ENCODE data around the gene PSMG4.

PSMG4 gene

DNA sequence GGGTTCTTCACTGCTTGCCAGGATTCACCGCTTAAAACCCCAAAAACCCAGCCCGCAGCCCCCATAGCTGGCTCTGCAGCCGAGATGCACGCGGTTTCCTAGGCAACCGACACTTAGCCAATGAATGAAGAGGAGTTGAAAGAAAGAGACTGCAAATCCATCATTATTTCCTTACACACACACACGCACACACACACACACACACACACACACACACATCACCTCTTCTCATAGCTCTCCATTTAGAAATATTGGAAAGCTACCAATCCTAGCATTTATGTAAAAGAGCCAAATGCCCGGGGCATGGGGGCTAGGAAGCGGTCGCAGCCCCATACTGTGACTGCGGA is 27.9 kb upstream of the PSMG4 start:
- peaks cover 38% of the 10 kb centered on the region for H3K27me3 ChIP-seq (ENCODE audit: insufficient read depth, low read length)
- H3K4me3 ChIP-seq (ENCODE audit: low read length), result peak overlapping the region; percentile 95
- H3K4me1 ChIP-seq (ENCODE audit: insufficient read depth, low read length), result peaks cover 20% of the 10 kb centered on the region
- peak overlapping the region; percentile 80 for H3K9ac ChIP-seq (ENCODE audit: low read depth, low read length)
- peak overlapping the region; percentile 75; the same call in 1 of the 2 replicates for H3K27ac ChIP-seq (ENCODE audit: low read depth, low read length)
- 2% methylated on average over 11 of the region's 11 CpGs for WGBS
- H3K9me3 ChIP-seq (ENCODE audit: insufficient read depth, low read depth, low read length), result no peaks in the 10 kb centered on the region
- peaks cover 5% of the 10 kb centered on the region for H3K36me3 ChIP-seq (ENCODE audit: insufficient read depth, low read length)

DNA sequence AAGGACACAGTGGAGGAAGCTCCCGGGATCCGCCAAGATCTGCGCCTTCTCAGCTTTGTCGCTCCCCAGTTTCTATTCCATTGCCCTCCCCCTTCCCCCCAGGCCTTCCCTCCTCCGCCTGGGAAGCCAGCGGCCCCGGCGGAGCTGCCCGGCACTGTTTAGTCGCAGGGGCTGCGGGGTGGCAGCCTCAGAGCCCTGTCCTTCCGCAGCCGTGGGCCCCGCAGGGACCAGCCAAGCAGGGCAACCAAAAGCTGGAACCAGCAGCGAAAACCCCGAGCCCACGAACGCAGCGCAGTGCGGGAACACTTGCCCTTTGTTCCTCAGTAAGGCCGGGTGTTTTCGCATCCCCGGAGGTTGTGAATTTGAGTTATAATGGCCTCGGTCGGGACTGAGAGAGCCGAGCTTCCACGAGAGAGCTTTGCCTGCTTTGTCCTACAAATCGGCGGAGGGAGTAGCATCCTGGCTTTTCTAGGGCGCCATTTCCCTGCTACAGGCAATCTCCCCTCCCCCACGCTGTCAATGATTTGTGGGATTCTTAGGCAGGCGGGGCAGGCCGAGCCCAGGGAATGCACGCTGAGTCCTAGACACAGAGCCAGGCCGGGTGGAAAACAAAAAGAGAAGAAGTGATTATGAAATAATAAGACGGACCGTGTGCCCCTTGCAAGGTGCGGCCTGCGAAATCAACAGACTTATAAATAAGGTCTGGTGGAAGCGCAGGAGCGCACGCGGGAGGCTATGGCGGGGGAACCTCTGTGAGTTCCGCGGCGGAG is 27.3 kb upstream of the PSMG4 start:
- under 1% methylated on average over 46 of the region's 47 CpGs for WGBS
- Histone ChIP-seq H3K27me3 (ENCODE audit: insufficient read depth, low read length) (peaks cover 38% of the 10 kb centered on the region), H3K9me3 (ENCODE audit: insufficient read depth, low read depth, low read length) (no peaks in the 10 kb centered on the region), H3K36me3 (ENCODE audit: insufficient read depth, low read length) (no peaks in the 10 kb centered on the region), H3K27ac (ENCODE audit: low read depth, low read length) (peak overlapping the region; percentile 75), H3K4me3 (ENCODE audit: low read length) (peak overlapping the region; percentile 95), H3K4me1 (ENCODE audit: insufficient read depth, low read length) (peaks cover 20% of the 10 kb centered on the region), H3K9ac (ENCODE audit: low read depth, low read length) (peak overlapping the region; percentile 80)

DNA sequence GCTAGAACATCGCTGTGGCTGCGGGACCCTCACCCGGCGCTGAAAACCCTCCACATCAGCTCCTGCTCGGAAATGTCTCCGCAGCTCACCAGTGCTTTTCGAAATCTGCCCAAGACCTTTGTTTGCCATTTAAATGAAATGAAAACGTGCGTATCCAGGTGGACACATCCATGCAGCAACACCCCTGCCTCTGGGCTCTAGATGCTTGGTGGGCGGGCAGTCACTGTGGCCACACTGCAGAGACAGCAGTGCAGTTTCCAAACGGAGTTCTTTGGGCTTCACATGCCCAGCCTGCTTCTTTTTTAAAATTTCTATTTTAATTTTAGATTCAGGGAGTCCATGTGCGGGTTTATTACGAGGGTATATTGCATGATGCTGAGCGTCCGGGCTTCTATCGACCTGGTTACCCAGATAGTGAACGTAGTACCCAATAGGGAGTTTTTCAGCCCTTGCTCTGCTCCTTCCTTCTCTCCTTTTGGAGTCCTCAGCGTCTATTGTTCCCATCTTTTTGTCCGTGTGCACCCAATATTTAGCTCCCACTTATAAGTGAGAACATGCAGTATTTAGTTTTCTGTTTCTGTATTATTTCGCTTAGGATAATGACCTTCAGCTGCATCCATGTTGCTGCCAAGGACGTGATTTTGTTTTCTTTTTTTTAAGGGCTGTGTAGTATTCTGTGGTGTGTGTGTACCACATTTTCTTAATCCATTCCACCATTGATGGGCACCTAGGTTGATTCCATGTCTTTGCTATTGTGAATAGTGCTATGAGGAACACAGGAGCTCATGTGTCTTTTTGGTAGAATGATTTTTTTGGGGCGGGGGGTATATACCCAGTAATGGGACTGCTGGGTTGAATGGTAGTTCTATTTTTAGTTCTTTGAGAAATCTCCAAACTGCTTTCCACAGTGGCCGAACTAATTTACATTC is 26.5 kb upstream of the PSMG4 start:
- 15% methylated on average over 22 of the region's 23 CpGs for WGBS
- Histone ChIP-seq H3K9me3 (ENCODE audit: insufficient read depth, low read depth, low read length) (no peaks in the 10 kb centered on the region), H3K27me3 (ENCODE audit: insufficient read depth, low read length) (peaks cover 38% of the 10 kb centered on the region), H3K27ac (ENCODE audit: low read depth, low read length) (no peak overlapping the region), H3K4me1 (ENCODE audit: insufficient read depth, low read length) (peaks cover 20% of the 10 kb centered on the region), H3K9ac (ENCODE audit: low read depth, low read length) (peak overlapping the region; percentile 80), H3K4me3 (ENCODE audit: low read length) (peak overlapping the region; percentile 95), H3K36me3 (ENCODE audit: insufficient read depth, low read length) (no peaks in the 10 kb centered on the region)

DNA sequence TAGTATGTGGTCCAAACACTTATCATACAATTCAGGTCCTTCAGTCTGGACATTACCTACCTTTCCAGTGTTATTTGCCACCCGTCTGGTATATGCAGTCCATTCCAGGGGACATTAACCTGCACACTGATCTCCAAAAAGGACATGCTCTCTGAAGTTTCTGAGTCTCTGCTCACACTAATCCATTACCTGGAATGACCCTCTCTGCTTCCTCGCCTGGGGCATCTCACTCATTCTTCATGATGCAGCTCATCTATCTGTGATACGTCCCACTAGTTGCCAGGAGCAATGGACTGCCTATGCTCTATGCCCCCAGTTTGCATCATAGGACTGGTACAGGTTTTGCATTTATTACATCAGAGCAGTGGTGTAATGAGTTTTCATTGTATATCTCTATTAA is 25.4 kb upstream of the PSMG4 start:
- WGBS, result 90% methylated on average over 3 of the region's 3 CpGs
- H3K4me3 ChIP-seq (ENCODE audit: low read length), result no peak overlapping the region
- peaks cover 20% of the 10 kb centered on the region for H3K4me1 ChIP-seq (ENCODE audit: insufficient read depth, low read length)
- H3K9ac ChIP-seq (ENCODE audit: low read depth, low read length), result no peak overlapping the region
- peaks cover 38% of the 10 kb centered on the region for H3K27me3 ChIP-seq (ENCODE audit: insufficient read depth, low read length)
- H3K27ac ChIP-seq (ENCODE audit: low read depth, low read length), result no peak overlapping the region
- H3K36me3 ChIP-seq (ENCODE audit: insufficient read depth, low read length), result no peaks in the 10 kb centered on the region
- H3K9me3 ChIP-seq (ENCODE audit: insufficient read depth, low read depth, low read length), result no peaks in the 10 kb centered on the region

DNA sequence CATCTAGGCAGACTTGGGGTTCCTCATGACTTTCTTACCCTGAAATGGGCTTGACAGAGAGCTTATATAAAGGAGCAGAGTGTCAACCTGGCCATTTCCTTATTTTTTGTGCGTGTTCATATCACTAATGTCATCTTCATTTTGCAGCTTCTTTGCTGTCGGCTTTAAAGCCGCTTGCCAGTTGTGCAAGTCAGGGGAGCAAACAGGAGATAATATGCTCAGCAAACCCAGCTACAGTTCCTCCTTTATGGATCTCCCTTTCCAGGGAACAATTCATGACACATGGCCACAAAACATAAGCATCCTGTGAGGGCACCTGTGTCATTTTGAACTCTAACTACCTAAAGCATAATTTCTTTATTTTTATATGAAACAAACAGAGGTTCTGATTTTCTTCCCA is 24.8 kb upstream of the PSMG4 start:
- Histone ChIP-seq H3K9me3 (ENCODE audit: insufficient read depth, low read depth, low read length) (no peaks in the 10 kb centered on the region), H3K4me3 (ENCODE audit: low read length) (no peak overlapping the region), H3K27ac (ENCODE audit: low read depth, low read length) (no peak overlapping the region), H3K9ac (ENCODE audit: low read depth, low read length) (no peak overlapping the region), H3K27me3 (ENCODE audit: insufficient read depth, low read length) (peaks cover 35% of the 10 kb centered on the region), H3K36me3 (ENCODE audit: insufficient read depth, low read length) (no peaks in the 10 kb centered on the region), H3K4me1 (ENCODE audit: insufficient read depth, low read length) (peaks cover 20% of the 10 kb centered on the region)
- 90% methylated on average over 3 of the region's 3 CpGs for WGBS

- Histone ChIP-seq H3K27ac (ENCODE audit: low read depth, low read length) (no peak overlapping the region), H3K4me1 (ENCODE audit: insufficient read depth, low read length) (peaks cover 12% of the 10 kb centered on the region), H3K36me3 (ENCODE audit: insufficient read depth, low read length) (no peaks in the 10 kb centered on the region), H3K27me3 (ENCODE audit: insufficient read depth, low read length) (peaks cover 19% of the 10 kb centered on the region), H3K9ac (ENCODE audit: low read depth, low read length) (no peak overlapping the region), H3K9me3 (ENCODE audit: insufficient read depth, low read depth, low read length) (no peaks in the 10 kb centered on the region), H3K4me3 (ENCODE audit: low read length) (no peak overlapping the region)
- WGBS, result 93% methylated on average over 2 of the region's 2 CpGs
Observed at GRCh38 chr6:3235486-3235885, 23.3 kb upstream of the PSMG4 start.

DNA sequence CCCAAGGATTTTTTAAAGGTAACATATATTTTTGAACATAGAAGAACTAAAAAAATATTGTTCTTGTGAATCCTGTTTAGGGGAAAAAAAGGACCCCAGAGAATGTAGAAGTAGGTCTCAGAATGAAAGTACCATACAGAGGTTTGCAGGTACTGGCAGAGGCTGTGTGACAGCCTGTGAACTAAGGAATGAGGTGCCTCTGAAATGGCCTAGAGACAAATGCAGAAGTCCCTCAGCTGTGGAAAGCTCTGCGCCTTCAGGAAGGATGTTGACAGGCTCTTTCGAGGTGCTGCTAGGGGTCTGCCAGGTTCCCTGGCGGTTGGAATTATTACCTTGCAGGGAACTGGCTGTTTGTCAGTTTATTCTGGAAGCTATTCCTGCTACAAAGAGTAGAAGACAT is 22.7 kb upstream of the PSMG4 start:
- Histone ChIP-seq H3K27me3 (ENCODE audit: insufficient read depth, low read length) (peaks cover 15% of the 10 kb centered on the region; the same call in 1 of the 2 replicates), H3K4me3 (ENCODE audit: low read length) (no peak overlapping the region)

DNA sequence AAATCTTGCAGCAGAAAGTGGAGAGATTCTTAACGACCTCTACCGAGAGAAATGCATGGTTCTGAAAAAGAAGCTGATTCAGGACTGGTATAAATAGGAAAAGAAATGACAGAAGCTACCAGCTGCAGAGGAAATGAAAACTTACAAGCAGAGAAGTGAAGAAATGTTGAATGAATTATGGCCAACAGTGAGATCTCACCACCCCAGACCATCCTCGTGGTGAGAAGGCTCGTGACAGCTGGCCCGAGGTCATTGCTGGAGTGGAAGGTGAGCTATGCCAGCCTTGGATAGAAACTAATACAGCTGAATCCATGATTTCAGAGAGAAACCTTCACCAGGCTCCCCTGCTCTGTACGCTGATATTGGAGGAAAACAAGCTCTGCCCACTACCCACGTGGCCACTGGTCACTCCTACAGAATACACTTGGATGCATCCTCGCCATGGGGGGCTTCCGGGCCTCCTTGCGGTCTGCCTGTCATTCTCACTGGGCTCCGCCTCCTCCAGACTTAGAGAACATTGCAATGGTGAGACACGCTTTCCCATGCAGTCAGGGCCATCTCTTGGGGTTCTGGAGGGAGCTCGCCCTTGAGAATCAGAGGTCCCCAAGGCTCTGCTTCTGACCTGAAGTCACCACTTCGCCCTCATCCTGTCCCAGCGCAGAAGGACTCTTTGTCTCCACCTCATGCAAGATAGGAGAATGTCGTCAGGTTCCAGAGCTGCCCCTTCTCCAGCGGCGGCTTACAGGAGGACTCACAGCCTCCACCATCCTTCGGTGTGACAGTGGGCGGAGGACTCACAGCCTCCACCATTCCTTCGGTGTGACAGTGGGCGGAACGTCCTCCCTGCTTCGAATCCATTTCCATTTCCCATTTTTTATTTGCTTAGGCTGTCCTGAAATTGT is 20.7 kb upstream of the PSMG4 start:
- Histone ChIP-seq H3K9ac (ENCODE audit: low read depth, low read length) (no peak overlapping the region), H3K27ac (ENCODE audit: low read depth, low read length) (no peak overlapping the region), H3K36me3 (ENCODE audit: insufficient read depth, low read length) (no peaks in the 10 kb centered on the region), H3K27me3 (ENCODE audit: insufficient read depth, low read length) (peaks cover 5% of the 10 kb centered on the region; the same call in 1 of the 2 replicates), H3K9me3 (ENCODE audit: insufficient read depth, low read depth, low read length) (no peaks in the 10 kb centered on the region), H3K4me3 (ENCODE audit: low read length) (no peak overlapping the region), H3K4me1 (ENCODE audit: insufficient read depth, low read length) (peaks cover 6% of the 10 kb centered on the region; the same call in 1 of the 2 replicates)
- 92% methylated on average over 24 of the region's 24 CpGs for WGBS

More for the DNA sequence above, 22.7 kb upstream of the PSMG4 start:
- peaks cover 8% of the 10 kb centered on the region; the same call in 1 of the 2 replicates for H3K4me1 ChIP-seq (ENCODE audit: insufficient read depth, low read length)
- 88% methylated on average over 3 of the region's 3 CpGs for WGBS
- H3K27ac ChIP-seq (ENCODE audit: low read depth, low read length), result no peak overlapping the region
- H3K36me3 ChIP-seq (ENCODE audit: insufficient read depth, low read length), result no peaks in the 10 kb centered on the region
- no peak overlapping the region for H3K9ac ChIP-seq (ENCODE audit: low read depth, low read length)
- H3K9me3 ChIP-seq (ENCODE audit: insufficient read depth, low read depth, low read length), result no peaks in the 10 kb centered on the region

DNA sequence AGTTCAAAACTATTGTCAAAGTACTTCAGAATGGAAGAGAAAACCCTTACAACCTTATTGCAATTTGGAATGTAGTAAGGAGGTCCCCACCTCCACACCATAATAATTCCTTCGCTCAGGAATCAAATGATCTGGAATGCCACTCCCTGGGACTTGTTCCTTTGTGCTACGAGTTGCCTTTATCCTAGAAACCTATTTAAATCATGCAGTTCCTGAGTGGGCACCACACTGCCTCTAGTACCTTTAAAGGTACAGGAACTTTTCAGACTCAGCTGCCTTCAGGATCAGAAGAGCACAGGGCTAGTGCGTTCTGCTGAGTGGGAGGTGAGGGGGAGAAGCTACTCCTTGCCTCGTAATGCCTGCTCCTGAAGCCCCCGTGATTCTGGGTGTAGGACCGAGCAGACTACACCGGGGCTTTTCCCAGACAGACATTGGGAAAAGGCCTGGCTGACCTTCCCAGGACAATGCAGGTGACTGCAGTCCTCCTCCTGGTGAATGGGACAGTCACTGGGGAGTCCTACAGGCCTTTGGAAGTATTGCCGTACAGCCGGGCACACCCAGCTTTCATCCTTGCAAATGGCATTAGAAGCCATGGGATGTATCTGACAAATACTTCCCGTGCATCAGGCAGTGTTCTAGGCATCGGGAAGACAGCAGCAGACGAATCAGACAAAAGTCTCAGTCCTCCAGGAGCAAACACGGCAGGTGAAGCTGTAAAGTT is 19.5 kb upstream of the PSMG4 start:
- Histone ChIP-seq H3K36me3 (ENCODE audit: insufficient read depth, low read length) (no peaks in the 10 kb centered on the region), H3K9me3 (ENCODE audit: insufficient read depth, low read depth, low read length) (no peaks in the 10 kb centered on the region), H3K27ac (ENCODE audit: low read depth, low read length) (no peak overlapping the region), H3K27me3 (ENCODE audit: insufficient read depth, low read length) (no peaks in the 10 kb centered on the region), H3K4me3 (ENCODE audit: low read length) (no peak overlapping the region), H3K9ac (ENCODE audit: low read depth, low read length) (no peak overlapping the region), H3K4me1 (ENCODE audit: insufficient read depth, low read length) (peaks cover 4% of the 10 kb centered on the region; the same call in 1 of the 2 replicates)
- WGBS, result 84% methylated on average over 13 of the region's 13 CpGs

- Histone ChIP-seq H3K9me3 (ENCODE audit: insufficient read depth, low read depth, low read length) (no peaks in the 10 kb centered on the region), H3K27me3 (ENCODE audit: insufficient read depth, low read length) (no peaks in the 10 kb centered on the region), H3K36me3 (ENCODE audit: insufficient read depth, low read length) (no peaks in the 10 kb centered on the region), H3K27ac (ENCODE audit: low read depth, low read length) (no peak overlapping the region), H3K4me1 (ENCODE audit: insufficient read depth, low read length) (no peaks in the 10 kb centered on the region; the same call in 1 of the 2 replicates), H3K4me3 (ENCODE audit: low read length) (no peak overlapping the region), H3K9ac (ENCODE audit: low read depth, low read length) (no peak overlapping the region)
- 82% methylated on average over 7 of the region's 7 CpGs for WGBS
Observed at GRCh38 chr6:3240595-3240994, 18.2 kb upstream of the PSMG4 start.

All from HUES64 (cell line).